HT-29 (cell line): ENCODE results near the gene CTDSP2. TPM values are rescaled to one million over a fixed set of nuclear protein-coding genes. Genes with fewer than 3 reads are reported as not detected.
"Not testable (repeated sequence)": the region's sequence is repeated elsewhere in the genome, so short reads cannot be mapped to it uniquely, and the experiment has no call there.

Experiments used
- DNase-seq: peaks from one replicate; pipeline ENCODE4 v3.0.0-alpha.2; 2015; ENCODE audit warnings: low spot score
- total RNA-seq: library from RNA; depleted of rRNA; stranded (reverse); fragments of >200 nt; shearing (Covaris generic); gene quantifications from 2 replicates; pipeline ENCODE4 v1.2.3, GENCODE V29; 2014

CTDSP2 gene
- total RNA-seq, 1 experiment from 2014 or later, result 40.7 TPM

- no peak for DNase-seq
Measured at GRCh38 chr12:57836442-57837375, 9.8 kb downstream of the CTDSP2 start.

- DNase-seq, result no peak
Measured at GRCh38 chr12:57835366-57836288, 10.9 kb downstream of the CTDSP2 start.

- DNase-seq, result no peak
Measured at GRCh38 chr12:57834086-57834876, 12.2 kb downstream of the CTDSP2 start.

- DNase-seq, result no peak
Measured at GRCh38 chr12:57833672-57834071, 12.9 kb downstream of the CTDSP2 start.

GRCh38 chr12:57832966-57833365, 13.6 kb downstream of the CTDSP2 start:
- DNase-seq, result no peak

- DNase-seq, result no peak
Measured at GRCh38 chr12:57830393-57830792, 16.1 kb downstream of the CTDSP2 start.

- no peak for DNase-seq
Measured at GRCh38 chr12:57829025-57829777, 17.3 kb downstream of the CTDSP2 start.

GRCh38 chr12:57826966-57827365, 19.6 kb downstream of the CTDSP2 start:
- DNase-seq, result no peak

- no peak for DNase-seq
Measured at GRCh38 chr12:57826400-57826799, 20.1 kb downstream of the CTDSP2 start.

GRCh38 chr12:57825451-57825850, 21.1 kb downstream of the CTDSP2 start:
- no peak for DNase-seq

- DNase-seq, result no peak
Measured at GRCh38 chr12:57823908-57824640, 22.5 kb downstream of the CTDSP2 start.

GRCh38 chr12:57823131-57823907, 23.2 kb downstream of the CTDSP2 start:
- DNase-seq, result no peak

- no peak for DNase-seq
Measured at GRCh38 chr12:57822392-57823130, 24.0 kb downstream of the CTDSP2 start.

GRCh38 chr12:57821474-57822214, 24.9 kb downstream of the CTDSP2 start:
- DNase-seq, result no peak

GRCh38 chr12:57821015-57821414, 25.5 kb downstream of the CTDSP2 start:
- not testable (repeated sequence) for DNase-seq

- DNase-seq, result not testable (repeated sequence)
Measured at GRCh38 chr12:57820119-57820518, 26.4 kb downstream of the CTDSP2 start.

GRCh38 chr12:57817990-57818331, 28.6 kb downstream of the CTDSP2 start:
- not testable (repeated sequence) for DNase-seq
